Left colon (tissue), 2 donors: ENCODE measurements around the gene INKA2. TPM values are rescaled to one million over a fixed set of nuclear protein-coding genes. Genes with fewer than 3 reads are reported as not detected.

ENCODE experiments used
- total RNA-seq, 2 donors: library from RNA; stranded (reverse); fragmentation: NEBNext Ultra II Directional; extraction: Animal tissue kit (Norgen Biotek cat#: 25700); gene quantifications; one replicate each; pipeline ENCODE4 v1.2.1, GENCODE V29; 2021
- donor health status: DM: no; HTN: no; CAD: no.
- donor health status: DM: yes; HTN: yes; CAD: no.

INKA2 gene
- total RNA-seq, 2 donors from 2014 or later, result 3.2 to 6.2 TPM

Other genes starting within 250 kb of the INKA2 start
- 1 to 10 TPM; 2.1 to 4.7 TPM for gene ADORA3, start 235.8 kb downstream of the INKA2 start, total RNA-seq
- 1 to 10 TPM; 1.2 to 1.6 TPM for gene TMIGD3, start 235.8 kb downstream of the INKA2 start, total RNA-seq
- 100 to 1,000 TPM in 1 of 2 donors, 10 to 100 TPM in 1; 82.3 to 113 TPM for gene RAP1A, start 119.6 kb downstream of the INKA2 start, total RNA-seq
- 1 to 10 TPM; 6.1 to 6.7 TPM for gene DDX20, start 16.5 kb upstream of the INKA2 start, total RNA-seq